HG02973 (cell line): ENCODE results near the gene NTNG1.
A peak's percentile ranks its signal among the peaks of the same experiment; 100 is the strongest.

ENCODE experiments used
- ATAC-seq: cut with Tn5 transposase; IDR thresholded peaks from one replicate; pipeline ENCODE4 v1.9.1; 2021; ENCODE audit warnings: moderate library complexity; ENCODE audit not compliant: unreplicated experiment

The NTNG1 gene

GRCh38 chr1:107487506-107487905 lies 346.7 kb downstream of the NTNG1 start:
- ATAC-seq, result no peak

- ATAC-seq, result no peak
These were observed 350.7 kb downstream of the NTNG1 start for GRCh38 chr1:107491582-107491981.

DNA sequence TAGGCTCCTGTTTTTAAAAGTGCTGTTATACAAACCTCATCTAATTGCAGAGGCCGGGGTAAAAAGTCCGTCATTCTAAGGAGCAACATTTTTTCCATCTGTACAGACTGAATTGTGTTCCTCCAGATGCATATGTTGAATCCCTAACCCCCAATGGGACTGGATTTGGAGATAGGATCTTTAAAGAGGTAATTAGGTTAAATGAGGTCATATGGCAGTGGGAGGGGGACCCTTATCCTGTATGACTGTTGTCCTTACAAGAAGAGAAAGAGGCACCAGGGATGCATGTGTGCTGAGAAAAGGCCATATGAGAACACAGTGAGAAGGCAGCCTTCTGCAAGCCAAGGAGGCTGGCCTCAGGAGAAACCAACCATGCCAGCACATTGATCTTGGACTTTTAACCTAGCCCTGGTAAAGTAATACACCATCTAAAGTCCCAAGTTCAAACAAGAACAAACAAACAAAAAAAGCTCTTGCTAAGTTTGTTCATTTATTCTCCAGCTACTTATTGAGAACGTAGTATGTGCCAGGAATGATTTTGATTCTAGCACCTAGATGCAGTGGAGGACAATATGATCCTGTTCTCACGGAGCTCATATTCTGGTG lies 352.4 kb downstream of the NTNG1 start:
- no peak for ATAC-seq

GRCh38 chr1:107494061-107494460 lies 353.2 kb downstream of the NTNG1 start:
- ATAC-seq, result no peak

GRCh38 chr1:107496002-107496401 lies 355.2 kb downstream of the NTNG1 start:
- ATAC-seq, result no peak

DNA sequence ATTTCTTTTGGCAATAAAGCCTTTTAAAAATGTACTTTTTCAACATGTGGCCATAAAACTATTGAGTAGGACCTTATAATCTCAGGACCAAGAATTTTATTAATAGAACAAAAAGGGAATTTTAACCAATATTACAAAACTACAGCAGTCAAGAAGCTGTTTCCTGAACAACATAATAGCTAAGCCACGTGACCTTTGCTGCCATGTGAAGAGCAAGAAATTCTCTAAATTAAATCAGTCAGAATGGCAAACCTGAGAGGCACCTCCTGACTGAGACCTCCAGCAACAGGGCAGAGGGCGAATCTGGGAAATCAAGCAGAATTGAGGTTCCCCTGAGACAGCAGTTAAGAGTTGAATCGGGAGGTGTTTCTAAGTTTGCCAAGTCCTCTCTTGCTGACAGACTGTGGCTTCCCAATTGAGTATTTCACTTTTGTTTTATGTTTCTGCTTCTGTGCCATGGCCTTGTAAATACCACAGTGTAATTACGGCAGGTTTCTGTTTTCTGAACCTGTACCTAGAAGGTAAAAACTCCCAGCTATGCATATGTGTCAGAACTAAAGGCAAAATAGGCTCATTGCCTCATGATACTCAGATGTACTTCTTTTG lies 358.4 kb downstream of the NTNG1 start:
- ATAC-seq, result peak; percentile 98

GRCh38 chr1:107501081-107501605 lies 360.3 kb downstream of the NTNG1 start:
- ATAC-seq, result no peak

DNA sequence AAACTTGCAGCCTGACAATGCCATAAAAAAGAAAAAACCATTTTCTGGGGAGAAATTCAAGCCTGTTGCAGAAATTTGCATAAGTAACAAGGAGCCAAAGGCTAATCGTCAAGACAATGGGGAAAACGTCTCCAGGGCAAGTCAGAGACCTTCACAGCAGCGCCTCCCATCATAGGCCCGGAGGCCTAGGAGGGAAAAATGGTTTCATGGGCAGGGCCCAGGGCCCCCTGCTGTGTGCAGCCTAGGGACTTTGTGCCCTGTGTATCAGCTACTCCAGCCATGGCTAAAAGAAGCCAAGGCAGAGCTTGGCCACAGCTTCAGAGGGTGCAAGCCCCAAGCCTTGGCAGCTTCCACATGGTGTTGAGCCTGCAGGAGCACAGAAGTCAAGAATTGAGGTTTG lies 369.5 kb downstream of the NTNG1 start:
- no peak for ATAC-seq

- no peak for ATAC-seq
These were observed 372.0 kb downstream of the NTNG1 start for GRCh38 chr1:107512836-107513235.

- no peak for ATAC-seq
These were observed 374.0 kb downstream of the NTNG1 start for GRCh38 chr1:107514841-107515240.

DNA sequence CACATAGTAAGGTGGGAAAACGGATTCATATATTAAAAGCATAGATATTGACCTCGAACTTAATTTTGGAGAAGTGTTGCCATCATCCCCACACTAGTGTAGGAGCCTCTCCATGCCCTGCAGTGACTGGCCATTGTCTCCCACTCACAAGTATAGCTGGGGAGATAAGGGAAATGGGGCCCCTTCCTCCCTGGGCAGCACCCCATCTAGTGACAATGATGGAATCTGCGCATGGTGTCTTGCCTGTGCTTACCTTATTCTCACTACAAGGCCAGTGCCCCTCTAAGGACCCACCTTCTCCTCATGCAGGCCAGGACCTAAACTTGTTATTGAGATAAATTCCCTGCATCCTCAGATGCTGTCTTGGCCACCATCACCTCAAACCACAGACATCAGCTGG lies 374.9 kb downstream of the NTNG1 start:
- ATAC-seq, result no peak

DNA sequence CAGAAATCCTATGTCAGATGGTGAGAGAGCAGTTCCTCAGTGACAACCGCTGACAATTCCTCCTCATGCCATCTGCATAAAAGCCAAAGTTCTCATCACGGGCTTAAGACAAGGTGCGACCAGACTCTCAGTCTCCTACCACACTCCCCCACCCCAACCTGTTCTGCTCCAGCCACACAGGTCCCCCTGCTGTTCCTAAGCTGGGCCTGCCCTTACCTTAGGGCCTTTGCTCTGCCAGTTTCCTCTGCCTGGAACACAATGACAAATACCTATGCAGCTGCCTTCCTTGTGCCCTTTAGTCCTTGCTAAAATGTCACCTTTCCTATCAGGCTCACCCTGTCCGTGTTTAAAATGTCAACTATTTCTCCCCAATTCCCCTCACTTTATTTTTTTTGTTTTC lies 382.2 kb downstream of the NTNG1 start:
- no peak for ATAC-seq

DNA sequence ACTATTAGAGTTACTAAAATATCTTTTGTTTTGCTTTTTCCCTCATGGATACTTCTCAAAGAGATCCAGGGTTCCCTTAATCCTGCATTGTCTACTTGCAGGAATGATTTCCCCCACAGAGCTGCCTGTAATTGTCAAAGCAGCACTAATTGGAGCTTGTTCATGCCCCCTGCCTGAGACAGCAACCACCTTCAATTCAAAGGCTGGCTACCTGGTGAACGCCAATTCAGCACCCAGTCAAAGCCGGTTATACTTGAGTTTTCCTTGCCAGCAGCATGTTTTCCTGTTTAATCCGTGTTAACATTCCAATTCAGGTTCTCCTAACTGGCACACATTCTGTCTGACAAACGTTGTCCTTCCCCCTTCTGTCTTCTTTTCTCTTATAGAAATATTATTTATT lies 382.9 kb downstream of the NTNG1 start:
- no peak for ATAC-seq

DNA sequence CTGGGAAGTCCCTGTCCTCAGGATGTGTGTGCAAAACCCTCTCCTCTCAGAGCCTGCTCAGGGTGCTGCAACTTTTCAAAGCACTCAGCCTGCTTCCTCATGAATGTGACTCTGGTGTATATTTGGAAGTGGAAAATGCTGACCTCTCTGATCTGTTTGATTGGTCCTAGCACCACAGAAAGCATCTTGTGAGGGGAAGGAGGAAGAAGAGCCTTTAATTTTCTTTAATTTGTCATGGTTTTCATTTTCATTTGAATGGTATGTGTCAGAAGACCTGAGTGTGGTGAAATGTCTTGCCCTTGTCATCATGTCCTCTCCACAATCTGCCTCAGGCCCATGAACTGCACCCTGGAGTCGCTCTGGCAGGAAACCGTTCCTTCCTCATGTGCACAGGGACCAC lies 383.5 kb downstream of the NTNG1 start:
- no peak for ATAC-seq

DNA sequence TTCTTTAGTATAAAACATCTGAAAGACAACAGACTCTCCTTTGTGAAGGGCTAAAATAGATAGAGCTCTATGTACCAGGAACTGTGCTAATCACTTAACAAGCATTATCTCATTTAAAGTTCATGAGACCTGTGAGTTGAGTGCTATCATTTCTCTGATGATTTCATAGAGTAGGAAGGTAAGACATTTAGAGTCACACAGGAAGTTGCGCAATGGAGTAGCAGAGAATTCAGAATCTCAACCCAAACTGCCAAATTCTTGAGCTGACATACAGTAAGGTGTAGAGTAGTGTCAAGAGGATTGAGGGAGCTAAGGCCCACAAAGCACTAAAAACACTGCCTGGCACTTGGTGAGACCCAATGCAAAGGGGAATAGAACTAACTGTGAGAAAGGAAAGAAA lies 384.3 kb downstream of the NTNG1 start:
- no peak for ATAC-seq

DNA sequence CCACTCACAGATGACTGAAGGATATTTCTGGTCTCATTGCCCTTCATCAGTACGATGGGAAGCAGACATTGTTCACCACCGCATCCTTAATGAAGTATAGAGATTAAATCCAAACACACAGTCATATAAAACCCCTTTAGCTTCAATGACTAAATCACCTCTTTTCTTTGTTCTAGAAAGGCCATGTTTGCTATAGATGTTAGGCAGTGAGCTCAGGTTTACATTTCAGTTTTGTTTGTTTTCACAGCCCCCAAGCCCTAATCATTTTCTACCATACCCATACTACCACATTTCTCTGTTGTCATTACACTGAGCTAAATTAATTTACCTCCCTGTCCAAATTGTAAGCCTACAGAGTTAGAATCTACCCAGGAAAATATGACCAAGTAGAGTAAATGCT lies 385.1 kb downstream of the NTNG1 start:
- ATAC-seq, result no peak

DNA sequence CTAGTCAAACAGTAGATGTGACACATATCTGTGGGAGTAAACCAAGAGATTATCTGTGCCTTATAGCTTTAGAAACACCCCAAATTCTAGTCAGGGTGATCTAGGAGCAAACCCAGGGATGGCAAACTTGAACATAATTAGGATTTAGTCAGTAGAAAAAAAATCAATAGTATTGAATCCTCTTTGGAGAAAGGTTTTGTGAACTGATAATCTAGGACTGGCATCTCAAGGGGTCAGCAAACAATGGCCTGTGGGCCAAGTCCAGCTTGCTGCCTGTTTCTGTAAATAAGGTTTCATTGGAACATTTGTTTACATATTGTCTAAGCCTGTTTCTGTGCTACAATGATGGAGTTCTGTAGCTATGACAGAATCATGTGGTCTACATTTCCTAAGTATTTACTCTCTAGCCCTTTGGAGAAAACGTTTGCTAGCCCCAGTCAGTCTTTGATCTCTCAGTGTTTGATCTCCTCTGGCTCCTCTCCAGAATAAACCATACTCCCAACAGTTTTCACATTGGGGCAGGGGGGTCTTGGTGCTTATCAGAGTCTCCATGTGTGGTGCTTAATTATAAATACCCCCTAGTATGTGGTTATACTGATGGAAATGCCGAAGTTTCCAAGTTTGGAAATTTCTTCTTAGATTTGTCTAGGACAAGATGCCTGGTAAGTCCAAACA lies 385.8 kb downstream of the NTNG1 start:
- no peak for ATAC-seq

DNA sequence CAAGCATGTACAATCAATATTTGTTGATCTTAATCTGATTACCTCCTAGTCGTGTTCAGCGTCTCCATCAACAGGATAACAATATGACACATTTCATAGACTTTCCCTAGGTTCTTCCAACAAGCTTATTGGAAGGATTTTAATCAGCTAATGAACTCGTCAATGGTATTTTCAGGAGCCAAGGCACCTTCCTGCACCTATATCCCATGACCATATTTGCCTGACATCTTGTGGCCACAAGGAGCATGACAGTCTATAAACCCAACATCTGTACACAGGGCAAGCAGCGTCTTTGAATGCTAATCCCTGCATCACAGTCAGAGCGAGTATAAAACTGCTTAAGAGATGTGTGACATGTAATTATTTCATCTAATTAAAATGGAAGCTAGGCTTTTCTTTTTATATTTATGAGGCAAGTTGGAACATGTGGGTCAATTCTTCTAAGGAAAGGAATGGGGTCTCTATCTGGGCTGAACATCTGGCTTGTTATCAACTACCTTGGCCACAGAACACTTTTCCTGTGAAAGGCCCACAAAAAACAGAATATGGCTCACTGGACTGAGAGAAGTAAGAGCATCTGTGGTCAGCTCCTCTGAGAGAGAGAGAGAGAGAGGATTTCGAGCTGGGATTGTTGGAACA lies 388.8 kb downstream of the NTNG1 start:
- peak; percentile 92 for ATAC-seq

DNA sequence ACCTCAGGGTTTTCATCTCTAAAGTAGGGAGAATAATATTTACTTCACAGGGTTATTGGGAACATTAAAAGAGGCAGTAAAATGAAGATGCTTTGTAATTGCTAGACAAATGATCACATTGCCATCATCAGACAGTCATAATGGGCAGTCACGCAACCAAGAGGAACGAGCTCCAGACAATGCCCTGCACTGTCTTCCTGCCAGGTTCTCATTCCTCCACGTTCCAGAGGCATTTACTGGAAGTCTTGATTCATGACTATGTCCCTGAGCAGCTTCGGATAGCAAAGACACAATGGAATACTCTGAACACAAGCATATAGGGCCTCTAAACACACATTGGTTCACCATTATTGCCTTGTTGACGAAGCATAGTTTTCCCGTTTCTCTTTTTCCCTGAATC lies 389.7 kb downstream of the NTNG1 start:
- no peak for ATAC-seq

DNA sequence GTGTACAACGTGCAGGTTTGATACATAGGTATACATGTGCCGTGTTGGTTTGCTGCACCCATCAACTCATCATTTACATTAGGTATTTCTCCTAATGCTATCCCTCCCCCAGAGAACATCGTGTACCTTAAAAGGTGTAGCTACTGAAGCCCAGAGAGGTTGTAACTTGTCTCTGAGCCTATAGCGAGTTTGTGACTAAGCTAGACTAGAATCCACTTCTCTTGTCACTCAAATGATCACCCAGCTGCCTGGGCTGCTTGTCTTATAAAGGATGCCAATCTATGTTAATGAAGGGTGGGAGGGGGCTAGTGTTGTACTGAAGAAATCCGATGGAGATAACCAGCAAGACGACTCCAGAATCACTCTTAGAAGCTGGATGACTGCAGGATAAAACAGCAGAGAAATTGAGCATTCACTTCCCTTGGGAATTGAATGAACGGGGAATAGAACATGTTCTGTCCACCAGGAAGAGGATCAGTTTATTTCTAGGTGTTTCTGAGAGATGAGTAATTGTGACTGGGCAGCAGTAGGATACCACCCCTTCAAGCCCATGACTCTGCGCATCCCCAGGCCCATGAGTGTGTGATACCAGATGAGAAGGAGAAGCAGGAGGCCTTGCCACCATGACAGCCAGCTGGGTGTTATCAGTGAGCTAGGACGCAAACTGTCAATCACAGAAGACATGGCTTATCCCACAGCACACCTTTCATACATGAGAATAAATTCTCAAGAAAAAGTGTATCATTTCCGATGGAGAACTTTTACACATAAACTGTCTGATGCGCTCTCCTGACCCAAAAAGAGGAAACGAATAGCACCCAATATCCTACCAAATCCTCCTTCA lies 390.4 kb downstream of the NTNG1 start:
- ATAC-seq, result no peak

DNA sequence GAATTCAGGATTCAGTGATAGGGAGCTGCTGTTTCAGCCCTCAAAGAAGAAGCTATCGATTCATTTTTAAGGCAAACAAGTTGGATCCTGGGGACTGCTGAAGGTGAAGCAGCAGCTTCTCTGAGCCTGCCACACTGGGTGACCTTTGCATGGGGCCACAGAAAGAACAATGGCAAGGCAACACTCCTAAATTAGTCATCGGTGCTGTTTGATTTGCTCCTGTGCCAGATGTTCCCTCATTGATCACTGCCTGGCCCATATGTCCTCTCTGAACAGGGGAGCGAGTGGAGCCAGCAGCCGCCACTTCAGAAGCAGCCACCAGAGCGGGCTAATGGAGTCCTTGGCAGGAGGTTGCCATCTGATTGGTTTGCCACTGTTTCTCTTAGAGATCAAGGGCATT lies 391.5 kb downstream of the NTNG1 start:
- ATAC-seq, result no peak
